Measurements from ENCODE around the gene RGL2.
"Not testable (repeated sequence)": the region's sequence is repeated elsewhere in the genome, so short reads cannot be mapped to it uniquely, and the experiment has no call there.

RGL2 gene

GRCh38 chr6:33277663-33278391 lies 20.9 kb downstream of the RGL2 start:
- H3K27ac Mint-ChIP-seq: peak overlapping the region; percentile 96
- H3K4me1 Mint-ChIP-seq (ENCODE audit: low read depth): peaks cover 44% of the 10 kb centered on the region
- peaks cover 65% of the 10 kb centered on the region for H3K36me3 Mint-ChIP-seq (ENCODE audit: low read depth)
- H3K9me3 Mint-ChIP-seq: no peaks in the 10 kb centered on the region
- peak overlapping the region; percentile 91 for H3K4me3 Mint-ChIP-seq
- H3K27me3 Mint-ChIP-seq (ENCODE audit: low read depth): no peaks in the 10 kb centered on the region
- peak; percentile 23 for DNase-seq (ENCODE audit: low spot score)

DNA sequence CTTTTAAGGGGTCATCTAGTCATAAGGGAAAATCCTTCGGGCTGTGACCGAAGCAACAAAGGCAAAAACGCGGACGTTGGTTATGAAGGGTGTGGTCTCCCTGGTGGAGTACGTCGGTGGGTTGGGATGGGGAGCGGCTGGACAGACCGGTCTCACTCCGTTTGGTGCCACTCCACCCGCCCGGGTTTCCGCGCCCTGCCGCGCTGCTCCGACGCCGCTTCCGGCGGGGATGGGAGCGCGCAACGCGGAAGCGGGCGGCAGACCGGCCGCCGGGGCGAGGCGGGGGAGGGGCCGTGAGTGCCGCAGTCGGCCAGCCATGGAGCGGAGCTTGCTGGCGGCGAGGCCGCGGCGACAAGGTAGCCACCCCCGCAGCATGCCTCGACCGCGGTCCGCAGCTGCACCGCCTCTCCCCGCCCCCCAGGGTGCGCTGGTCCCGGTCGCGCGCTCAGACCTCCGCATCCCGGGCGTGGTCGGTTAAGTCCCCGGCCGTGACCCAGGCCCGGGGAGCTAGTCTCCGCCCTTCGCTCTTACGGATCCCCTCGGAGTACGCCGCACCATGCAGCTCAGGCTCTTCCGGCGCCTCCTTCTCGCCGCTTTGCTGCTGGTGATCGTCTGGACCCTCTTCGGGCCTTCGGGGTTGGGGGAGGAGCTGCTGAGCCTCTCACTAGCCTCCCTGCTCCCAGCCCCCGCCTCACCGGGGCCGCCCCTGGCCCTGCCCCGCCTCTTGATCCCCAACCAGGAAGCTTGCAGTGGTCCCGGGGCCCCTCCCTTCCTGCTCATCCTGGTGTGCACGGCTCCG lies 21.7 kb downstream of the RGL2 start, which contains the start of gene B3GALT4:
TSS of gene B3GALT4 (plus strand) at position 260 of the 799 bp plus-strand sequence. CDS start at position 557, 297 bp downstream.
- H3K4me3 Mint-ChIP-seq: peak within 1 kb of the TSS; percentile 100
- H3K36me3 Mint-ChIP-seq (ENCODE audit: low read depth): peaks cover 66% of the 10 kb centered on the region
- DNase-seq (ENCODE audit: low spot score): peak; percentile 87
- no peaks in the 10 kb centered on the region for H3K27me3 Mint-ChIP-seq (ENCODE audit: low read depth)
- H3K4me1 Mint-ChIP-seq (ENCODE audit: low read depth): peaks cover 47% of the 10 kb centered on the region
- no peaks in the 10 kb centered on the region for H3K9me3 Mint-ChIP-seq
- H3K27ac Mint-ChIP-seq: peak within 1 kb of the TSS; percentile 96

DNA sequence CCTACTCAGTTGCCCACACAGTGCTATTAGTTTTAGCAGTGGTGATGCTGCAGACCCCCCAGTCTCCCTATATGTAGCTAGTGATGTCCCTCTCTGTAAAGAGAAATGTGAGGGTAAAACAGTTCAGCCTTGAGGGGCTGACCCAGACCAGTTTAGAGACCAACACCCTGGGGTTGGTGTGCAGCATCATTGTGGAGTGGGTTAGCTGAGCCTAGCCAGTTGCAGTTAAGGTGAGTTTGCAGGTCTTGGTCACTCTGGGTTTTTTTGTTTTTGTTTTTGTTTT lies 22.2 kb downstream of the RGL2 start:
- Mint-ChIP-seq H3K9me3 (no peaks in the 10 kb centered on the region), H3K4me3 (peak overlapping the region; percentile 100), H3K36me3 (ENCODE audit: low read depth) (peaks cover 66% of the 10 kb centered on the region), H3K27ac (peak overlapping the region; percentile 88), H3K4me1 (ENCODE audit: low read depth) (peaks cover 47% of the 10 kb centered on the region), H3K27me3 (ENCODE audit: low read depth) (no peaks in the 10 kb centered on the region)
- DNase-seq (ENCODE audit: low spot score): no peak

DNA sequence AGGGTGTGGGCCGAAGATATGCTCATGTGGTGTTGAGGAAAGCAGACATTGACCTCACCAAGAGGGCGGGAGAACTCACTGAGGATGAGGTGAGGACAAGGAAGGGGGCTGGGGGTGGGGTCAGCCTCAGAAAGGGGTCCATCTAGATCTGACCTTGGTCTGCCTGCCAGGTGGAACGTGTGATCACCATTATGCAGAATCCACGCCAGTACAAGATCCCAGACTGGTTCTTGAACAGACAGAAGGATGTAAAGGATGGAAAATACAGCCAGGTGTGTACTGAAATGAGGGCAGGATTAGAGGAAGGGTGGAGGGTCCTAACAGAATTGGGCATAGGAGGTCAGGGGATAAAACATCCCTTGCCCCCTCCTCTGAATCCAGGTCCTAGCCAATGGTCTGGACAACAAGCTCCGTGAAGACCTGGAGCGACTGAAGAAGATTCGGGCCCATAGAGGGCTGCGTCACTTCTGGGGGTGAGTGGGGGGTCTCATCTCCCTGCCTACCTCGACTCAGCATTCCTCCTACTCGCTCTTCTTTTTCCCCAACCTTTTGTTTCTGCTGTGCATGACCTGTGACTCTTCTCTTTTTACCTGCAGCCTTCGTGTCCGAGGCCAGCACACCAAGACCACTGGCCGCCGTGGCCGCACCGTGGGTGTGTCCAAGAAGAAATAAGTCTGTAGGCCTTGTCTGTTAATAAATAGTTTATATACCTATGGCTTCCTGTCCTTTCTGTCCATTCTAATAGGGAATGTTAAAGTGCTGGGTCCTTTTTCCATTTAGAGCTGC lies 22.8 kb downstream of the RGL2 start:
- not testable (repeated sequence) for H3K9me3 Mint-ChIP-seq; H3K27me3 Mint-ChIP-seq (ENCODE audit: low read depth); DNase-seq (ENCODE audit: low spot score)
- Mint-ChIP-seq H3K4me3 (peak overlapping the region; percentile 100), H3K4me1 (ENCODE audit: low read depth) (peaks cover 47% of the 10 kb centered on the region), H3K27ac (peak overlapping the region; percentile 88), H3K36me3 (ENCODE audit: low read depth) (peaks cover 66% of the 10 kb centered on the region)

GRCh38 chr6:33273924-33274902 lies 24.5 kb downstream of the RGL2 start:
- Mint-ChIP-seq H3K9me3 (no peaks in the 10 kb centered on the region), H3K27me3 (ENCODE audit: low read depth) (no peaks in the 10 kb centered on the region), H3K4me1 (ENCODE audit: low read depth) (peaks cover 52% of the 10 kb centered on the region), H3K36me3 (ENCODE audit: low read depth) (peaks cover 69% of the 10 kb centered on the region), H3K27ac (peak overlapping the region; percentile 100), H3K4me3 (peak overlapping the region; percentile 100)
- DNase-seq (ENCODE audit: low spot score): no peak

DNA sequence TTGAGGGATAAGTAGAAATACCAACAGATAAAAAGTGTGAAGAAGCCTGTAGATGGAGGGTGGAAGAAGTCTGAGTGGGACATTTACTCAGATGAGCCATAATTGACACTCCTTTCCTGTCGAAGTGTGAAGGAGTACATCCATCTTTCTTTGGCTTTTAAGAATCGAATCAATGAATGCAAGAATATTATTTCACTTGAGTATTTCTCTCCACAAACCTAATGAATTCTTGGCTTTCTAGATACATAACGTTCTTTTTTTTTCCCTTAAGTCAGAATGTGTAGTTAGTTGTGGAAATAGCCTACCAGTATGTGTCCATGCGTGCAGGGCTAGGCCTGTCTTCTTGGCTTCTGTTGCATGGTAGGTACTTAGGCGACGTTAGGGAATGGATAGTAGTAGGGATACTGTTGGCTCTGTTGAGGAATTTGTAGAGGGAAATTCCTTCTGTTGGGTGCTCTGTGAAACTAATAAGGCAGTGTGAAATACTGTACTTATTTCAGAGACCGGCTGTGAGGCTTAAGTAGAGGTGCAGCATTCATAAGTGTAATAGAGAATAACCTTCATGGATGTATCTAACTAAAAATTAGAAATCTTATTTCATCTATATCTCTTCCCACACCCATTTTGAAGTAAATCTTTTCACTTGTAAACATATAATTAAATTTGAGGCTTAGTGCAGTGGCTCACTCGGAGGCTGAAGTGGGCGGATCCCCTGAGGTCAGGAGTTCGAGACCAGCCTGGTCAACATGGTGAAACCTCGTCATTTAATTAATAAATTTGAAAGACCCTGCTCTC lies 25.4 kb downstream of the RGL2 start:
- Mint-ChIP-seq H3K27ac (peak overlapping the region; percentile 100), H3K27me3 (ENCODE audit: low read depth) (no peaks in the 10 kb centered on the region), H3K9me3 (no peaks in the 10 kb centered on the region), H3K36me3 (ENCODE audit: low read depth) (peaks cover 64% of the 10 kb centered on the region), H3K4me1 (ENCODE audit: low read depth) (peaks cover 52% of the 10 kb centered on the region), H3K4me3 (peak overlapping the region; percentile 100)
- DNase-seq (ENCODE audit: low spot score): no peak

DNA sequence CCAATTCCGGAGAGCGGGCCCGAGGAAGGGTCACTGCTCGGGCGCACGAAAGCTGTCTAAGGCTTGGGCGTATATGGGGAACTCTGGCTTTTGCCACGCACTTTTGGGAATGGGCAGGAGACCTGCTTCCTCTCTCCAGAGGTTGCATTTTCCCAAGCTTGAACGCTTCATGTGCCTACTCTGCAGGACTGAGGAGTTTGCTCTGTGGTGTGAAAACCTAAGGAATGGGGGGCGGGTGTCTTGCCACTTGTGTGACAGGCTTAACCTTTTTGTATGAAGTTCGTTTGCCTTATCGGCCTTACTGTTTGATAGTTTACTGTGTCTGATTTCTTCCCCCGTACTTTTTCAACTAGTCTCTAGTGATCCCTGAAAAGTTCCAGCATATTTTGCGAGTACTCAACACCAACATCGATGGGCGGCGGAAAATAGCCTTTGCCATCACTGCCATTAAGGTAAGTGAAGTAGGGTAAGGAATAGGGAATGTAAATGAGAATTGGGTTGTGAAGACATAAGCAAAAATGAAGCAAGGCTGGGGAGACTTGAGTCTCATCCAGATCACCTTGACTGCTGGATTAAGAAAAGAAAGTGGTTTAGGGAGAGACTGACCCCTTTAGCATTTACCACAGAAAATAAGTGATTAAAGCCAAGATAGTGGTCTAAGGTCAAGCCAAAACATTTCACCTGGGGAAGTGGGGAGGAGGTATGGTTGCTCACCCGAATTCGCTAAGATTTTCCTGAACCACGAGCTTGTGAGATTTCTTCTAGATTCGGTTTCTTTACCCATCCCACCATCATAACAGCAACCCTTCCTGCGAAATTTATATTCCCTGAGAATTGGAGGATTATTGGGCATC lies 26.2 kb downstream of the RGL2 start:
- Mint-ChIP-seq H3K27me3 (ENCODE audit: low read depth) (no peaks in the 10 kb centered on the region), H3K4me3 (peak overlapping the region; percentile 100), H3K36me3 (ENCODE audit: low read depth) (peaks cover 68% of the 10 kb centered on the region), H3K9me3 (no peaks in the 10 kb centered on the region), H3K27ac (peak overlapping the region; percentile 100), H3K4me1 (ENCODE audit: low read depth) (peaks cover 46% of the 10 kb centered on the region)
- no peak for DNase-seq (ENCODE audit: low spot score)

DNA sequence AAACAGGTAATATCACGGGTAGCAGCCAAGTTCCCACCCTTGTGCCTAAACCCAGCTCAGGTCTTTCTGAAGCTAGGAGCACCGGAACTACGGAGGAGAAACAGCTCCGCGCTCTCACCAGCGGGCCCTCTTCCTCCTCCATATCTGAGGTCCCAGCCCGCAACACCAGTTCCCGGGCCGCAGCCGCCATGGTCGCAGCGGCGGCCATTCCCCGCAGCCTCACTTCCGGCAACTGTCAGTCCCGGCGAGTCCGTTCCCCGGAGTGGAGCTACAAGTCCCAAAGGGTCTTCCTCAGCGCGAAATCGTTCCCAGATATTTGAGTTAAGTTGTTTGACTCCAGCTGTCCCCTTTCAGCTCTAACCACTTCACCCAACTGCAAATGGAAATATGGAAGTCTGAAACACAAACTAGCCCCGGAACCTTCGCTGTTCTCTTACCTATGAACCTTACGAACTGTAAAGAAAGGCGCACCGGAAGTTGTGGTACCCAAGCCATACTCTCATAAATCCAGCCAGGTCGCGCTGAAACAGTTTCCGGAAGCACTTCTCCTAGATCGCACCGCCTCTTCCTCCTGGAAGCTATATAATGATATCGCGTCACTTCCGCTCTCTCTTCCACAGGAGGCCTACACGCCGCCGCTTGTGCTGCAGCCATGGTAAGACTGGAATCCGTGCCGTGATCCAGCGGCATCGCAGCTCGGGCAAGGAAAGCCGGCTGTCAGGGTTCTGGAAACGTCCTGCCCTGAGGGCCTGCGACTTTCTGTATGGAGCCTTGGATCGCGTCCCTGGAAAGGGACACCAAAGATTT lies 27.1 kb downstream of the RGL2 start, which contains the start of the genes RPS18 and VPS52:
TSS of gene RPS18 (plus strand) at position 608 of the 807 bp plus-strand sequence. CDS start at position 653, 45 bp downstream.
TSS of gene VPS52 (minus strand) at position 409 of the 807 bp plus-strand sequence. CDS start at position 208, 201 bp downstream.
- Mint-ChIP-seq H3K9me3 (no peaks in the 10 kb centered on the region), H3K4me1 (ENCODE audit: low read depth) (peaks cover 45% of the 10 kb centered on the region), H3K36me3 (ENCODE audit: low read depth) (peaks cover 67% of the 10 kb centered on the region), H3K27ac (peak within 1 kb of the TSS; percentile 100), H3K27me3 (ENCODE audit: low read depth) (no peaks in the 10 kb centered on the region), H3K4me3 (peak within 1 kb of the TSS; percentile 100)
- DNase-seq (ENCODE audit: low spot score): peak; percentile 92

DNA sequence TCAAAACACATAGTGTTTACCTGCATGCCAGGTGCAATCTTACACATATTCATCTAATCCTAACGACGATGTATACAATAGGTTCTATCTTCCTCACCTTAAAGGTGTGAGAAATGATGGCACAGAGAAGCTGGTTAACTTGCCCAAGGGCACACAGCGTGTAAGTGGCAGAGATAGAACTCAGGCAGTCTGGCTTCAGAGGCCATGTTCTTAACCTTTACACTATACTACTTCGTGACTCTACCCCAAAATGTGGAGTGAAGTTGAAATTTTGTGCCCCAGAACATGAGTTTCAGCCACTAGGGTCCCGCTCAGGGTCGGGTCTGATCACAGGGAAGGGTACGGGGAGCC lies 27.6 kb downstream of the RGL2 start:
- no peak for DNase-seq (ENCODE audit: low spot score)
- Mint-ChIP-seq H3K4me1 (ENCODE audit: low read depth) (peaks cover 40% of the 10 kb centered on the region), H3K27me3 (ENCODE audit: low read depth) (no peaks in the 10 kb centered on the region), H3K27ac (peak overlapping the region; percentile 100), H3K36me3 (ENCODE audit: low read depth) (peaks cover 67% of the 10 kb centered on the region), H3K4me3 (peak overlapping the region; percentile 100), H3K9me3 (no peaks in the 10 kb centered on the region)

- Mint-ChIP-seq H3K27ac (peak overlapping the region; percentile 13), H3K9me3 (no peaks in the 10 kb centered on the region), H3K27me3 (ENCODE audit: low read depth) (no peaks in the 10 kb centered on the region), H3K36me3 (ENCODE audit: low read depth) (peaks cover 53% of the 10 kb centered on the region), H3K4me1 (ENCODE audit: low read depth) (peaks cover 2% of the 10 kb centered on the region), H3K4me3 (no peak overlapping the region)
- no peak for DNase-seq (ENCODE audit: low spot score)
These were observed 34.7 kb downstream of the RGL2 start for GRCh38 chr6:33264015-33264414.

- not testable (repeated sequence) for H3K27me3 Mint-ChIP-seq (ENCODE audit: low read depth); H3K27ac Mint-ChIP-seq; H3K9me3 Mint-ChIP-seq; H3K4me3 Mint-ChIP-seq; DNase-seq (ENCODE audit: low spot score); H3K4me1 Mint-ChIP-seq (ENCODE audit: low read depth)
- peaks cover 49% of the 10 kb centered on the region for H3K36me3 Mint-ChIP-seq (ENCODE audit: low read depth)
These were observed 36.3 kb downstream of the RGL2 start for GRCh38 chr6:33262490-33262889.

Measured in T-helper 2 cell treated with Interferon-gamma antibody and Interleukin-4, amounts not matched to agents 5 μg/mL and 100 μg/mL, for 36 hours (primary cell).